ENCODE measurements around the gene ATP11B.

The ATP11B gene

DNA sequence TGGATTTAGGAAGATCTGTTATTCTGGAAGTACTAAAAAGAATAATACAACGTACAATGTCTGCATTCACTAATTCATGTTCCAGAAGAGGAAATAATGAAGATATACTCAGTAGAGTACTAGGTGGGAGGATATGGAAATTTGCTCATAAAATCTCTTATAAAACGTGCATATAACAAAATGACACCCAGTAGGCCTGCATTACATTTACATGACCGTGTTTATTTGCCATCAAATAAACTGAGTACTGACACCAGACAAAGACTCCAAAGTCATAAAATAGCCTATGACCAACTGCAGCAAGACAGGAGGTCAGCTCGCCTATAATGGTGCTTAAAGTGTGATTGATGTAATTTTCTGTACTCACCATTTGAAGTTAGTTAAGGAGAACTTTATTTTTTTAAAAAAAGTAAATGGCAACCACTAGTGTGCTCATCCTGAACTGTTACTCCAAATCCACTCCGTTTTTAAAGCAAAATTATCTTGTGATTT lies 126.6 kb downstream of the ATP11B start:
- Histone ChIP-seq H3K9me3 (ENCODE audit: control insufficient read depth, insufficient read depth, low read depth, low read length) (no peaks in the 10 kb centered on the region), H3K4me1 (ENCODE audit: control insufficient read depth, insufficient read depth, low read length) (no peaks in the 10 kb centered on the region), H3K27ac (ENCODE audit: extremely low read depth, low read depth, low read length) (no peak overlapping the region), H3K36me3 (ENCODE audit: control insufficient read depth in 2 of 2, insufficient read depth in 1 of 2, low read length in 2 of 2) (peaks cover 0 to 4% of the 10 kb centered on the region in 2 experiments; a peak in 1 of 3 replicates), H3K4me3 (ENCODE audit: low read depth, low read length) (no peak overlapping the region)
- CTCF ChIA-PET: interaction anchor here (0.8 kb wide), 1 partner anchor 852 kb away, joined by 4 read pairs; no protein-coding TSS in a partner anchor
- POLR2A ChIA-PET: no interaction called here
- TF ChIP-seq ZFP3 (tag by site-specific recombination; IDR thresholded peaks at IDR 0.05; ENCODE audit: low read depth): no peak
- TF ChIP-seq ZBTB1 (tag by site-specific recombination; IDR thresholded peaks at IDR 0.05): no peak
- TF ChIP-seq, protein P1, sequence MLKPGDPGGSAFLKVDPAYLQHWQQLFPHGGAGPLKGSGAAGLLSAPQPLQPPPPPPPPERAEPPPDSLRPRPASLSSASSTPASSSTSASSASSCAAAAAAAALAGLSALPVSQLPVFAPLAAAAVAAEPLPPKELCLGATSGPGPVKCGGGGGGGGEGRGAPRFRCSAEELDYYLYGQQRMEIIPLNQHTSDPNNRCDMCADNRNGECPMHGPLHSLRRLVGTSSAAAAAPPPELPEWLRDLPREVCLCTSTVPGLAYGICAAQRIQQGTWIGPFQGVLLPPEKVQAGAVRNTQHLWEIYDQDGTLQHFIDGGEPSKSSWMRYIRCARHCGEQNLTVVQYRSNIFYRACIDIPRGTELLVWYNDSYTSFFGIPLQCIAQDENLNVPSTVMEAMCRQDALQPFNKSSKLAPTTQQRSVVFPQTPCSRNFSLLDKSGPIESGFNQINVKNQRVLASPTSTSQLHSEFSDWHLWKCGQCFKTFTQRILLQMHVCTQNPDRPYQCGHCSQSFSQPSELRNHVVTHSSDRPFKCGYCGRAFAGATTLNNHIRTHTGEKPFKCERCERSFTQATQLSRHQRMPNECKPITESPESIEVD (tag by site-specific recombination; IDR thresholded peaks at IDR 0.05): peak; percentile 58; the same call in 1 of the 2 replicates
- TF ChIP-seq, protein P2, sequence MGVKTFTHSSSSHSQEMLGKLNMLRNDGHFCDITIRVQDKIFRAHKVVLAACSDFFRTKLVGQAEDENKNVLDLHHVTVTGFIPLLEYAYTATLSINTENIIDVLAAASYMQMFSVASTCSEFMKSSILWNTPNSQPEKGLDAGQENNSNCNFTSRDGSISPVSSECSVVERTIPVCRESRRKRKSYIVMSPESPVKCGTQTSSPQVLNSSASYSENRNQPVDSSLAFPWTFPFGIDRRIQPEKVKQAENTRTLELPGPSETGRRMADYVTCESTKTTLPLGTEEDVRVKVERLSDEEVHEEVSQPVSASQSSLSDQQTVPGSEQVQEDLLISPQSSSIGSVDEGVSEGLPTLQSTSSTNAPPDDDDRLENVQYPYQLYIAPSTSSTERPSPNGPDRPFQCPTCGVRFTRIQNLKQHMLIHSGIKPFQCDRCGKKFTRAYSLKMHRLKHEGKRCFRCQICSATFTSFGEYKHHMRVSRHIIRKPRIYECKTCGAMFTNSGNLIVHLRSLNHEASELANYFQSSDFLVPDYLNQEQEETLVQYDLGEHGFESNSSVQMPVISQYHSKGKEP (tag by site-specific recombination; IDR thresholded peaks at IDR 0.05): no peak
- TF ChIP-seq ZNF677 (tag by site-specific recombination; IDR thresholded peaks at IDR 0.05): no peak
- no peak for TF ChIP-seq ZBTB7A (tag by site-specific recombination; IDR thresholded peaks at IDR 0.05; ENCODE audit: low read depth)
- TF ChIP-seq ZSCAN30 (tag by site-specific recombination; IDR thresholded peaks at IDR 0.05): 0 out of 2 replicates have a peak, but pooled peaks have one; percentile 15
- no peak for TF ChIP-seq HOXA7 (CRISPR knock-in tag; IDR thresholded peaks at IDR 0.05; ENCODE audit: borderline replicate concordance)
- TF ChIP-seq, protein P3, sequence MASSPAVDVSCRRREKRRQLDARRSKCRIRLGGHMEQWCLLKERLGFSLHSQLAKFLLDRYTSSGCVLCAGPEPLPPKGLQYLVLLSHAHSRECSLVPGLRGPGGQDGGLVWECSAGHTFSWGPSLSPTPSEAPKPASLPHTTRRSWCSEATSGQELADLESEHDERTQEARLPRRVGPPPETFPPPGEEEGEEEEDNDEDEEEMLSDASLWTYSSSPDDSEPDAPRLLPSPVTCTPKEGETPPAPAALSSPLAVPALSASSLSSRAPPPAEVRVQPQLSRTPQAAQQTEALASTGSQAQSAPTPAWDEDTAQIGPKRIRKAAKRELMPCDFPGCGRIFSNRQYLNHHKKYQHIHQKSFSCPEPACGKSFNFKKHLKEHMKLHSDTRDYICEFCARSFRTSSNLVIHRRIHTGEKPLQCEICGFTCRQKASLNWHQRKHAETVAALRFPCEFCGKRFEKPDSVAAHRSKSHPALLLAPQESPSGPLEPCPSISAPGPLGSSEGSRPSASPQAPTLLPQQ (tag by site-specific recombination; IDR thresholded peaks at IDR 0.05): no peak
- TF ChIP-seq FEZF1 (tag by site-specific recombination; IDR thresholded peaks at IDR 0.05): peak; percentile 47; the same call in 1 of the 2 replicates
- no peak for TF ChIP-seq SALL2 (tag by site-specific recombination; IDR thresholded peaks at IDR 0.05; ENCODE audit: borderline replicate concordance)
- TF ChIP-seq, protein P4, sequence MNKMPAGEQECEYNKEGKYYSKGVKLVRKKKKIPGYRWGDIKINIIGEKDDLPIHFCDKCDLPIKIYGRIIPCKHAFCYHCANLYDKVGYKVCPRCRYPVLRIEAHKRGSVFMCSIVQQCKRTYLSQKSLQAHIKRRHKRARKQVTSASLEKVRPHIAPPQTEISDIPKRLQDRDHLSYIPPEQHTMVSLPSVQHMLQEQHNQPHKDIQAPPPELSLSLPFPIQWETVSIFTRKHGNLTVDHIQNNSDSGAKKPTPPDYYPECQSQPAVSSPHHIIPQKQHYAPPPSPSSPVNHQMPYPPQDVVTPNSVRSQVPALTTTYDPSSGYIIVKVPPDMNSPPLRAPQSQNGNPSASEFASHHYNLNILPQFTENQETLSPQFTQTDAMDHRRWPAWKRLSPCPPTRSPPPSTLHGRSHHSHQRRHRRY (tag by site-specific recombination; IDR thresholded peaks at IDR 0.05): no peak

DNA sequence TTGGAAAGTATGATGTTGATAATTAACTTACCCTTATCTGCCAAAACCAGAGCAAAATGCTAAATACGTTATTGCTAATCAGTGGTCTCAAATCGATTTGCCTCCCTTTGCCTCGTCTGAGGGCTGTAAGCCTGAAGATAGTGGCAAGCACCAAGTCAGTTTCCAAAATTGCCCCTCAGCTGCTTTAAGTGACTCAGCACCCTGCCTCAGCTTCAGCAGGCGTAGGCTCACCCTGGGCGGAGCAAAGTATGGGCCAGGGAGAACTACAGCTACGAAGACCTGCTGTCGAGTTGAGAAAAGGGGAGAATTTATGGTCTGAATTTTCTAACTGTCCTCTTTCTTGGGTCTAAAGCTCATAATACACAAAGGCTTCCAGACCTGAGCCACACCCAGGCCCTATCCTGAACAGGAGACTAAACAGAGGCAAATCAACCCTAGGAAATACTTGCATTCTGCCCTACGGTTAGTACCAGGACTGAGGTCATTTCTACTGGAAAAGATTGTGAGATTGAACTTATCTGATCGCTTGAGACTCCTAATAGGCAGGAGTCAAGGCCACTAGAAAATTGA lies 127.3 kb downstream of the ATP11B start:
- no peaks in the 10 kb centered on the region for H3K9me3 ChIP-seq (ENCODE audit: control insufficient read depth, insufficient read depth, low read depth, low read length)
- CTCF ChIA-PET: interaction anchor here (0.8 to 1.1 kb wide), 2 partner anchors 12 to 851 kb away, joined by 4 read pairs; no protein-coding TSS in a partner anchor
- peaks cover 0 to 2% of the 10 kb centered on the region in 2 experiments; a peak in 1 of 3 replicates for H3K36me3 ChIP-seq (ENCODE audit: control insufficient read depth in 2 of 2, insufficient read depth in 1 of 2, low read length in 2 of 2)
- H3K4me1 ChIP-seq (ENCODE audit: control insufficient read depth, insufficient read depth, low read length): no peaks in the 10 kb centered on the region
- H3K4me3 ChIP-seq (ENCODE audit: low read depth, low read length): no peak overlapping the region
- POLR2A ChIA-PET: no interaction called here
- H3K27ac ChIP-seq (ENCODE audit: extremely low read depth, low read depth, low read length): no peak overlapping the region
- TF ChIP-seq SCRT1 (tag by site-specific recombination; IDR thresholded peaks at IDR 0.05; ENCODE audit: borderline replicate concordance) (no peak), ZNF624 (tag by site-specific recombination; IDR thresholded peaks at IDR 0.05) (no peak), ZNF354C (tag by site-specific recombination; IDR thresholded peaks at IDR 0.05; ENCODE audit: borderline replicate concordance, low read depth) (no peak), ZNF791 (tag by site-specific recombination; IDR thresholded peaks at IDR 0.05) (no peak), ZNF600 (tag by site-specific recombination; IDR thresholded peaks at IDR 0.05) (0 out of 2 replicates have a peak, but pooled peaks have one; percentile 46), ZNF747 (tag by site-specific recombination; IDR thresholded peaks at IDR 0.05) (no peak), GLIS2 (tag by site-specific recombination; IDR thresholded peaks at IDR 0.05) (no peak), ZBTB17 (tag by site-specific recombination; IDR thresholded peaks at IDR 0.05) (peak; percentile 52; the same call in 1 of the 2 replicates)
- TF ChIP-seq, protein P5, sequence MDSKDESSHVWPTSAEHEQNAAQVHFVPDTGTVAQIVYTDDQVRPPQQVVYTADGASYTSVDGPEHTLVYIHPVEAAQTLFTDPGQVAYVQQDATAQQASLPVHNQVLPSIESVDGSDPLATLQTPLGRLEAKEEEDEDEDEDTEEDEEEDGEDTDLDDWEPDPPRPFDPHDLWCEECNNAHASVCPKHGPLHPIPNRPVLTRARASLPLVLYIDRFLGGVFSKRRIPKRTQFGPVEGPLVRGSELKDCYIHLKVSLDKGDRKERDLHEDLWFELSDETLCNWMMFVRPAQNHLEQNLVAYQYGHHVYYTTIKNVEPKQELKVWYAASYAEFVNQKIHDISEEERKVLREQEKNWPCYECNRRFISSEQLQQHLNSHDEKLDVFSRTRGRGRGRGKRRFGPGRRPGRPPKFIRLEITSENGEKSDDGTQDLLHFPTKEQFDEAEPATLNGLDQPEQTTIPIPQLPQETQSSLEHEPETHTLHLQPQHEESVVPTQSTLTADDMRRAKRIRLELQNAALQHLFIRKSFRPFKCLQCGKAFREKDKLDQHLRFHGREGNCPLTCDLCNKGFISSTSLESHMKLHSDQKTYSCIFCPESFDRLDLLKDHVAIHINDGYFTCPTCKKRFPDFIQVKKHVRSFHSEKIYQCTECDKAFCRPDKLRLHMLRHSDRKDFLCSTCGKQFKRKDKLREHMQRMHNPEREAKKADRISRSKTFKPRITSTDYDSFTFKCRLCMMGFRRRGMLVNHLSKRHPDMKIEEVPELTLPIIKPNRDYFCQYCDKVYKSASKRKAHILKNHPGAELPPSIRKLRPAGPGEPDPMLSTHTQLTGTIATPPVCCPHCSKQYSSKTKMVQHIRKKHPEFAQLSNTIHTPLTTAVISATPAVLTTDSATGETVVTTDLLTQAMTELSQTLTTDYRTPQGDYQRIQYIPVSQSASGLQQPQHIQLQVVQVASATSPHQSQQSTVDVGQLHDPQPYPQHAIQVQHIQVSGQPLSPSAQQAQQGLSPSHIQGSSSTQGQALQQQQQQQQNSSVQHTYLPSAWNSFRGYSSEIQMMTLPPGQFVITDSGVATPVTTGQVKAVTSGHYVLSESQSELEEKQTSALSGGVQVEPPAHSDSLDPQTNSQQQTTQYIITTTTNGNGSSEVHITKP (tag by site-specific recombination; IDR thresholded peaks at IDR 0.05): peak; percentile 68
- TF ChIP-seq, protein P6, sequence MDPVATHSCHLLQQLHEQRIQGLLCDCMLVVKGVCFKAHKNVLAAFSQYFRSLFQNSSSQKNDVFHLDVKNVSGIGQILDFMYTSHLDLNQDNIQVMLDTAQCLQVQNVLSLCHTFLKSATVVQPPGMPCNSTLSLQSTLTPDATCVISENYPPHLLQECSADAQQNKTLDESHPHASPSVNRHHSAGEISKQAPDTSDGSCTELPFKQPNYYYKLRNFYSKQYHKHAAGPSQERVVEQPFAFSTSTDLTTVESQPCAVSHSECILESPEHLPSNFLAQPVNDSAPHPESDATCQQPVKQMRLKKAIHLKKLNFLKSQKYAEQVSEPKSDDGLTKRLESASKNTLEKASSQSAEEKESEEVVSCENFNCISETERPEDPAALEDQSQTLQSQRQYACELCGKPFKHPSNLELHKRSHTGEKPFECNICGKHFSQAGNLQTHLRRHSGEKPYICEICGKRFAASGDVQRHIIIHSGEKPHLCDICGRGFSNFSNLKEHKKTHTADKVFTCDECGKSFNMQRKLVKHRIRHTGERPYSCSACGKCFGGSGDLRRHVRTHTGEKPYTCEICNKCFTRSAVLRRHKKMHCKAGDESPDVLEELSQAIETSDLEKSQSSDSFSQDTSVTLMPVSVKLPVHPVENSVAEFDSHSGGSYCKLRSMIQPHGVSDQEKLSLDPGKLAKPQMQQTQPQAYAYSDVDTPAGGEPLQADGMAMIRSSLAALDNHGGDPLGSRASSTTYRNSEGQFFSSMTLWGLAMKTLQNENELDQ (tag by site-specific recombination; IDR thresholded peaks at IDR 0.05; ENCODE audit: low read depth): no peak

Measured in HEK293 (cell line).